ENCODE results near the gene L3MBTL4.
"Not testable (repeated sequence)": the region's sequence is repeated elsewhere in the genome, so short reads cannot be mapped to it uniquely, and the experiment has no call there.

DNA sequence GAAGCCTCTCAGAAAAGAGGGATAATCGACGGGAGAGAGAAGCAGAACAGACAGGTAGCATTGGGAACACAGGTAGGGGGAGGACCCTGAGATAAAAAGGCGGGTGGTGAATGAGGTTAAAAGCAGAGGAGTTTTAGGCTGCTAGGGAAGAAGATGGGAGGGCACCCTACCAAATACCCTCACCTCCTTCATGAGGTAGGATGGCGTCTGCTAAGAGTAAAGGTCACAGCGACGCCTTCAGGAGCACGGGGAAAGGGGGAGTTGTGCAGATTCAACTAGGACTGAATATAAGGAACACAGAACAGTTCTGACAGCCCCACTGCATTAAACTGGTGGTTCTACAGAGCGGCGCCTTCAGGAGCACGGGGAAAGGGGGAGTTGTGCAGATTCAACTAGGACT, 142.6 kb downstream of the L3MBTL4 start:
- TF ChIP-seq, protein P1, sequence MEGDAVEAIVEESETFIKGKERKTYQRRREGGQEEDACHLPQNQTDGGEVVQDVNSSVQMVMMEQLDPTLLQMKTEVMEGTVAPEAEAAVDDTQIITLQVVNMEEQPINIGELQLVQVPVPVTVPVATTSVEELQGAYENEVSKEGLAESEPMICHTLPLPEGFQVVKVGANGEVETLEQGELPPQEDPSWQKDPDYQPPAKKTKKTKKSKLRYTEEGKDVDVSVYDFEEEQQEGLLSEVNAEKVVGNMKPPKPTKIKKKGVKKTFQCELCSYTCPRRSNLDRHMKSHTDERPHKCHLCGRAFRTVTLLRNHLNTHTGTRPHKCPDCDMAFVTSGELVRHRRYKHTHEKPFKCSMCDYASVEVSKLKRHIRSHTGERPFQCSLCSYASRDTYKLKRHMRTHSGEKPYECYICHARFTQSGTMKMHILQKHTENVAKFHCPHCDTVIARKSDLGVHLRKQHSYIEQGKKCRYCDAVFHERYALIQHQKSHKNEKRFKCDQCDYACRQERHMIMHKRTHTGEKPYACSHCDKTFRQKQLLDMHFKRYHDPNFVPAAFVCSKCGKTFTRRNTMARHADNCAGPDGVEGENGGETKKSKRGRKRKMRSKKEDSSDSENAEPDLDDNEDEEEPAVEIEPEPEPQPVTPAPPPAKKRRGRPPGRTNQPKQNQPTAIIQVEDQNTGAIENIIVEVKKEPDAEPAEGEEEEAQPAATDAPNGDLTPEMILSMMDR (IDR thresholded peaks at IDR 0.05) = not testable (repeated sequence)
- TF ChIP-seq POLR2A (IDR thresholded peaks at IDR 0.05) = not testable (repeated sequence)

Data from body of pancreas (tissue), 4 donors.